ENCODE data around the gene ERMN.
A peak's percentile ranks its signal among the peaks of the same experiment; 100 is the strongest.
"Not testable (repeated sequence)": the region's sequence is repeated elsewhere in the genome, so short reads cannot be mapped to it uniquely, and the experiment has no call there.

ERMN gene

GRCh38 chr2:157325786-157326185 lies at the start of gene ERMN:
Gene ERMN (minus strand): TSS chr2:157325824. CDS start chr2:157325642, 182 bp downstream.
- no peak for DNase-seq (ENCODE audit: low read depth in 3 of 3)

GRCh38 chr2:157375384-157375783 lies 49.8 kb upstream of the ERMN start:
- DNase-seq (ENCODE audit: low read depth in 3 of 3) = no peak

DNA sequence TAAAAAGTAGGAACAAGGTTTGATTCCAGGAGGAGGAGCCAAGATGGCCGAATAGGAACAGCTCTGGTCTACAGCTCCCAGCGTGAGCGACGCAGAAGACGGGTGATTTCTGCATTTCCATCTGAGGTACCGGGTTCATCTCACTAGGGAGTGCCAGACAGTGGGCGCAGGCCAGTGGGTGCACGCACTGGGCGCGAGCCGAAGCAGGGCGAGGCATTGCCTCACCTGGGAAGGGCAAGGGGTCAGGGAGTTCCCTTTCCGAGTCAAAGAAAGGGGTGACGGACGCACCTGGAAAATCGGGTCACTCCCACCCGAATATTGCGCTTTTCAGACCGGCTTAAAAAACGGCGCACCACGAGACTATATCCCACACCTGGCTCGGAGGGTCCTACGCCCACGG lies 42.9 kb upstream of the ERMN start:
- DNase-seq (ENCODE audit: low read depth in 3 of 3) = not testable (repeated sequence)

DNA sequence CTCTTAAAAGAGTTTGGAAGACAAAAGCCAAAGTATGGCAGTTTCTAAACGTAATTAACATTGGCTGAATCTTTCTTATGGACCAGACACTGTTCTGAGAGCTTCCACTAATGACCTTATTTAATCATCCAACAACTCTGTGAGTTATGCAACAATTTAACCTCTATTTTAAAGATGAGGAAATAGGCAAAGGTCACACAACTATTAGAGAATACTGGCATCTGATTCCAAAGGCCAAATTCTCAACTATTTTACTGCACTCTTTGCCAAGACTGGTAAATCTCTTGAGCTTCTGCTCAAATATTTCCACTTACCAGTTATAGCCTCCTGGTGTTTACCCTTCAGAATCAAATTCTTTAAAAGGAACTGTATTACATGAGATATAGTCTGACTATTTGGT lies 42.1 kb upstream of the ERMN start:
- DNase-seq (ENCODE audit: low read depth in 3 of 3) = no peak

DNA sequence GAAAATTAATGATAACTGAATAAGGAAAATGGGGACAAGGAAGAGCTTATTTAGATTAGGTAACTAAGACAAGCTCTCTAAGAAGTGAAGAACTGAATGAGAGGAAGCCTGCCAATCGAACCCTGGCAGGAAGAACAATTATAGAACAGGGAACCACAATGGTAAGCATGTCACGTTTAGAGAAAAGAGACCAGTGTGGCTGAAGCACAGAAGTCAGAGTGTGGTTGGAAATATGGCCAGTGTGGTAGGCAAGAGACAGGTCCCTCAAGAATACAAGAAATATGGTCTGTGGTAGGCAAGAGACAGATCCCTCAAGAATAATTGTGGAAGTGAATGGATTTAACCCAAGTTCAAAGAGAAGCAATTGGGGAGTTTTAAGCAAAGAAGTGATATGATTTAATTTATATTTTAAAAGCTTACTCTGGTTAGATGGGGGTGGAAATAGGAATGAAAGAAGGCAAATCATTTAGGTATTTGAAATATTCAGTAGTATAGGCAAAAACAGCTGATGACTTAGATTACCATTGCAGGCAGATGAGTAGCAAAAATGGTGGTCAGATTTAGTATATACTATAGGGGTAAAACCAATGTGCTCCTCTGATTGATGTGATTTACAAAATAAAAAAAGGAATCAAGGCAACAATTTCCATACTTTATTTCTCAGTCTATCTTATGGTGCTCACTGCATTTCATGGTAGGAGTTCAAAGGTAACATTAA lies 38.8 kb upstream of the ERMN start:
- no peak for DNase-seq (ENCODE audit: low read depth in 3 of 3)

DNA sequence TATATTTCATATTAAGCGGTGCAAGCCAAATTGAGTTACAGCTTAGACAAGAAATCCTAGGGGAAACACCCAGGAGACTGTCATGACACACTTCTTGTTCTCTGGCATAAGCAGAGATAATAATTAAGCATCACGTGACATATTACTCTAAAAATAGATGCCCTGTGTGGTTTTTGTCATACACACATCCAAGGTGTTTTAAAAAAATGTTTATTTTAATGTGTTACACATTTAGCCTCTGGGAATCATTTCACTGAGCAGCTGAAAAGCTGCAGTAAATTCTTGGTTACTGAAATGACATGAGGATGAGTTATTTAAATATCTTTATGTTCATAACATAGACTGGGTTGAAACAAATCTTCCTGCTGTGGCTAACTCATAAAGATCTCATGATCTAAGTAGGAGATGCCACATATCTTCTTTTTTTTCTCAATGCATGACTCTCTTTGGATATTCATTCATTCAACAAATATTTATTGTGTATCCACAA lies 38.0 kb upstream of the ERMN start:
- no peak for DNase-seq (ENCODE audit: low read depth in 3 of 3)

- no peak for DNase-seq (ENCODE audit: low read depth in 3 of 3)
Observed at GRCh38 chr2:157362627-157363026, 37.0 kb upstream of the ERMN start.

- DNase-seq (ENCODE audit: low read depth in 3 of 3) = no peak
Observed at GRCh38 chr2:157361526-157361925, 35.9 kb upstream of the ERMN start.

GRCh38 chr2:157359628-157360027 lies 34.0 kb upstream of the ERMN start:
- DNase-seq (ENCODE audit: low read depth in 3 of 3) = no peak

- DNase-seq (ENCODE audit: low read depth in 3 of 3) = no peak
Observed at GRCh38 chr2:157355618-157356017, 30.0 kb upstream of the ERMN start.

DNA sequence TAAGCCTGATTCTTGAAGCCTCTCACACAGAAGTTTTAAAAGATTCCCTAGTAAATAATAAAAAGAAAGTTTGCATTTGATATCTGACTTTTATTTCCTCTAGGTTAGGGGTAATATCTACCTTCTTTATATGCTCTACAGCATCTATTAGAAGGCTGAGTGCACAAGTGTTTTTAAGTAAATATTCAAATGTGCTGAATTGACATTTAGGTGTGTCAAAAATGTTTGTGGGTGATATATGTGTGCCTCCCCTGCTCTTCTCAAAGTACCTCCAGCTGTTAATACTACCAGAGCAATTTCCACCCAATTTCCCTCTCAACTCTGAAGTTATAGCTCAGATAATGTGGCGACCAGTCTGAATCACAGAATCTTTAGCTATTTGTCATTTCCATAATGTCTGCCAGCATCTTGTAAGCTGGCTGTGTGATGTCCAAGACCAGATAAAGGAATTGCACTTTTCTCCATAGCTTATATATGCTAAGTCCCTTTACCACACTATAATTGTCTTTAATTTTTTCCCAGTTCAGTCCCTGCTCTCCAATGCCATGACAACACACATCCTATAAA lies 24.4 kb upstream of the ERMN start:
- DNase-seq (ENCODE audit: low read depth in 3 of 3) = no peak

DNA sequence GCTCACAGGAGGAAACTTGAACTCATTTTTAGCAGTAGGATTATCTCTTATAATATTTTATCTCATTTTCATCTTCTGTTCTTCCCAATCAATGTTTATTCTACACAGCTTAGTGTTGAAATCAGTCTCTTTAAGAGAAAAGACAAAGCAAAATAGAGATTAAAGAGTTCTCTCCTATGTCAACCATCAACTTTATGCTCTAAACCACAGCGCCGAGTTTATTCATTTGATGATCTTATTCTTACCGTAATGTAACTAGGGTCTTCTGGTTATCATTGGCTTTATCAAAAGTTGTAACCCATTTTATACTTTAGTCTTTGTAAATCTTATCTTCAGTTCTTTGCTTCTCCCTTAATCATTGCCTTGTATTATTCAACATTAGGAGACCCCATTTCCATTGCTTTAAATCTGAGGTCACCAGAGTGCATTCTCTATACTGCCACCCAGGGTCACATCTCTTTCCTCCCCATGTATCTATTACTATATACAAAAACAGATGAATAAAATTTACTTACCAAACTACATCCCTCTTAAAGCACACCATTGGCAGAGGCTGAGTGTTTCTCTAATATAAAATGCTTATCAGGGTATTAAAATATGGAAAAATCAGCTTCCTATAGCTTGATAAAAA lies 22.8 kb upstream of the ERMN start:
- no peak for DNase-seq (ENCODE audit: low read depth in 3 of 3)

- no peak for DNase-seq (ENCODE audit: low read depth in 3 of 3)
Observed at GRCh38 chr2:157345647-157346389, 20.2 kb upstream of the ERMN start.

GRCh38 chr2:157341381-157341780 lies 15.8 kb upstream of the ERMN start:
- DNase-seq (ENCODE audit: low read depth in 3 of 3) = not testable (repeated sequence)

DNA sequence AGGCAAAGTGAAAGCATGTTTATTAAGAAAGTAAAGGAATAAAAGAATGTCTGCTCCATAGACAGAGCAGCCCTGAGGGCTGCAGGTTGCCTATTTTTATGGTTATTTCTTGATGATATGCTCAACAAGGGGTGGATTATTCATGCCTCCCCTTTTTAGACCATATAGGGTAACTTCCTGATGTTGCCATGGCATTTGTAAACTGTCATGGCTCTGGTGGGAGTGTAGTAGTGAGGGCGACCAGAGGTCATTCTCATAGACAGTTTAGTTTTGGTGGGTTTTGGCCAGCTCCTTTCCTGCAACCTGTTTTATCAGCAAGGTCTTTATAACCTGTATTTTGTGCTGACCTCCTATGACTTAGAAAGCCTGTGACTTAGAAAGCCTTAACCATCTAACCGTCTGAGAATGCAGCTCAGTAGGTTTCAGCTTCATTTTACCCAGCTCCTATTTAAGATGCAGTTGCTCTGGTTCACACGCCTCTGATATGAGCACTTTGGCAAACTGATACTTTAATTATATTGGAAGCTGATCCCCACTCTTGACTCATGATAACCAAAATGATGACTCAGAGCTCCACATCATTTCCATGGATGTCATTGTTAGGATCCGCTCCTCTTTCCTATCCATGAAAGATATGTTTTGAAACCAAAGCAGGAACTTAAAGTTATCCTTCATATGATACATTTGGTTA lies 14.5 kb upstream of the ERMN start:
- DNase-seq (ENCODE audit: low read depth in 3 of 3) = no peak

DNA sequence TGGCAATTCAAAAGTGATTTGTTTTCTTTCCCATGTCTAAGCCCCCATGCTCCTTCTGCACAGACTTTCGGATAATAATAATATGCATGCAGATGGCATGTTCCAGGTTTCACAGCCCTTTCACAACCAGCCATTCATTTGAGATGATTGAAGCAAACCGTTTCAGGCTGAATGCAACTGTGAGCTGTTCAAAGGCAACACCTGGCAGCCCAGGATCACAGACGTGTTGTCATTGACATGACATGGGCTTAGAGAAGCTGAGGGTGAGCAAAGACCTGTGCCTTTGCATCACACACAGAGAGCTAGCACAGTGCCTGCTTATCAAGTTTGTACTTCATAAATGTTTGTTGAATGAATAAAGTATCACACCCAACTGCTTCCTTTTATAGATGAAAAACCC lies 12.4 kb upstream of the ERMN start:
- no peak for DNase-seq (ENCODE audit: low read depth in 3 of 3)

GRCh38 chr2:157336137-157337010 lies 10.8 kb upstream of the ERMN start:
- DNase-seq (ENCODE audit: low read depth in 3 of 3) = peak in 2 of 3 experiments; percentile 14 to 20

DNA sequence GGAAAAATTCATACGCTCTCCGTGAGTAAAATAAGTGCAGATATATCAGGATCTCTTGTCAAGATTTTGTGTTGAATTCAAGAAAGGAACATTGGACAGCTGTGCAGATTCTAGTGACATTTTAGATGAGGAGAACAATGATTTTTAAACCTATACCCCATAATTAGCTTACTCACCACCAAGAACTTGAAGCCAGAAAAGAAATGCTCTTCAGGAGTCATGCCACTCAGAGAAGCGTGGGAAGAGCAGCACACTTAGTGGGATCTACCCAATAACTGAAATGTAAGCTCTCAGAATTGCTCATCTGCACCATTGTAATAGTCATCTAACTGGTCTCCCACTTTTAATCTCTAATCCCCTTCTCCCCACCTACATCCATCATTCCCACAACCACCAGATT lies 9.2 kb upstream of the ERMN start:
- DNase-seq (ENCODE audit: low read depth in 3 of 3) = no peak

GRCh38 chr2:157334335-157334734 lies 8.7 kb upstream of the ERMN start:
- no peak for DNase-seq (ENCODE audit: low read depth in 3 of 3)

DNA sequence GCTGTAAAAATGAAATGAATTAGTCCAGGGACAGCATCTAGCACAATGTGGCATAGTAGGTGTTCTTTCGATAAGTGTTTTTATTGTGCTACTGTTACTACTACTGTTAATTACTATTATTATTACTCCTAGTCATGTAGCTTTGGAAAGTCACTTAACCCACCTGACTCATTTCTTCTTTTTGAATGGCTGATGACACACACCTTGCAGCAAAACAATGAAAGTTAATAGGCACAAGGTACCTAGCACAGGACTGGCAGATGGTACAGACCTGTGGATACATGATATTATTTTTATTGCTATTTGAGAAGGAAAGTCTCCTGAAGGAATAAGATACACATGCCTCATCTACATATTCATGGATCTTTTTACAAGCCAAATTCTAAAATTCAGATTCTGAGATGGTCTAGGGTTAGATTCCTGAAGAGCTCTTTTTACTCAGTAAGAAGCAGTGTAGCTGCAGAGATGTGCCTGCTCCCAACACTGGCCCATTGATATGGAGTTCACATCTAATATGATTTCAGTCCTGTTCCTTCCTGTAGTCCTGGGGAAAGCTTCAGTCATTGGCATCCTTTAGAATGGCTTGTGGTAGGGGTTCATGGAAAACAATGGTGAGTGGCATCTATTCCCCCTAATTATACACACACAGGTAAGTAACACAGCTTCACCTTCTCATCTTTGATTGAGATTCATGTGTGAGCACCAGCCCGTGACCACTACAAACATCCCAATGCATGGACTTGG lies 7.9 kb upstream of the ERMN start:
- no peak for DNase-seq (ENCODE audit: low read depth in 3 of 3)

Measured in stimulated activated CD4-positive, alpha-beta T cell treated with anti-CD3 and anti-CD28 coated beads, TNF-alpha, amount 100 ng/mL, for 24 hours (primary cell).